B cell (primary cell): ENCODE results near the gene LIPC. TPM values are rescaled to one million over a fixed set of nuclear protein-coding genes. Genes with fewer than 3 reads are reported as not detected.

Source experiments
- ATAC-seq: fragments of 200-7000 bp; cut with Tn5 transposase; one replicate; pipeline ENCODE4 v1.10.0; 2021; ENCODE audit warnings: low read depth, mild to moderate bottlenecking, moderate number of reproducible peaks, moderate library complexity
- CTCF ChIA-PET: fragments of 350-600 bp; sonication (Branson Sonifier 250); formaldehyde crosslinking; loops from one replicate; lab custom pipeline; 2021; ENCODE audit warnings: antibody characterized with exemption, inconsistent platforms; lab: Charles Lee
- POLR2A ChIA-PET: fragments of 350-600 bp; sonication (Branson Sonifier 250); formaldehyde crosslinking; loops from one replicate; lab custom pipeline; 2021; ENCODE audit warnings: antibody characterized with exemption; lab: Charles Lee
- DNase-seq: peaks from one replicate; pipeline ENCODE4 v3.0.0; 2013
- H2AFZ ChIP-seq: 2 replicates; pipeline ENCODE4 v1.6.1; 2012; ENCODE audit warnings: mild to moderate bottlenecking, low read depth, low read length; ENCODE audit not compliant: insufficient read depth, poor library complexity, severe bottlenecking
- H3K27ac ChIP-seq, 2 donors: 1 replicate in 1 of 2; 2 replicates in 1 of 2; pipeline ENCODE4 v1.5.1; 2012 to 2013; ENCODE audit warnings: low read length in 2 of 2, mild to moderate bottlenecking in 2 of 2, moderate library complexity in 1 of 2
- H3K27me3 ChIP-seq, 4 experiments: fragments of 200-600 bp in 1 of 4; sonication (generic) in 1 of 4; replicated peaks in 1 of 4; 1 replicate in 2 of 4; 2 replicates in 2 of 4; pipeline versions ENCODE4 v1.6.1 to v1.7.0; 2013 to 2016; ENCODE audit warnings: low read length in 3 of 4, mild to moderate bottlenecking in 2 of 4, mixed read lengths in 1 of 4, moderate library complexity in 1 of 4; ENCODE audit not compliant: insufficient read depth in 4 of 4, control insufficient read depth in 3 of 4; ENCODE audit errors: control extremely low read depth in 1 of 4
- H3K36me3 ChIP-seq, 2 experiments: replicated peaks in 1 of 2; 1 replicate in 1 of 2; 2 replicates in 1 of 2; pipeline versions ENCODE4 v1.6.1 to v1.7.1; 2013; ENCODE audit warnings: low read length in 1 of 2; ENCODE audit not compliant: insufficient read depth in 2 of 2, control insufficient read depth in 1 of 2; ENCODE audit errors: control extremely low read depth in 1 of 2, extremely low read depth in 1 of 2
- H3K4me1 ChIP-seq, 2 donors: fragments of 200-600 bp in 1 of 2; sonication (generic) in 1 of 2; 1 replicate in 1 of 2; 2 replicates in 1 of 2; pipeline versions ENCODE4 v1.5.1 to v1.6.1; 2013 to 2017; ENCODE audit warnings: low read length in 2 of 2; ENCODE audit not compliant: control insufficient read depth in 2 of 2, insufficient read depth in 2 of 2
- H3K4me2 ChIP-seq: replicated peaks from 2 replicates; pipeline ENCODE3; 2012; ENCODE audit warnings: mild to moderate bottlenecking, low read depth, low read length; ENCODE audit not compliant: poor library complexity, severe bottlenecking
- H3K4me3 ChIP-seq, 5 experiments: fragments of 200-600 bp in 1 of 5; sonication (generic) in 1 of 5; 1 replicate in 3 of 5; 2 replicates in 2 of 5; pipeline versions ENCODE4 v1.5.1 to v1.7.0; 2011 to 2016; ENCODE audit warnings: low read length in 4 of 5, mild to moderate bottlenecking in 4 of 5, low read depth in 2 of 5, control low read depth in 1 of 5, moderate library complexity in 1 of 5; ENCODE audit not compliant: insufficient read depth in 1 of 5; ENCODE audit errors: control extremely low read depth in 1 of 5, extremely low read depth in 1 of 5
- H3K79me2 ChIP-seq: fragments of 200-600 bp; sonication (generic); one replicate; pipeline ENCODE4 v1.6.0; 2016; ENCODE audit warnings: low read length; ENCODE audit not compliant: control insufficient read depth, insufficient read depth
- H3K9ac ChIP-seq: fragments of 200-600 bp; sonication (generic); 2 replicates; pipeline ENCODE4 v1.6.1; 2017; ENCODE audit warnings: mild to moderate bottlenecking, low read length, moderate library complexity
- H3K9me3 ChIP-seq, 3 donors: one replicate each; pipeline versions ENCODE4 v1.6.1 to v1.7.1; 2013; ENCODE audit warnings: low read length in 2 of 3; ENCODE audit not compliant: control insufficient read depth in 2 of 3, insufficient read depth in 1 of 3; ENCODE audit errors: control extremely low read depth in 1 of 3
- H4K20me1 ChIP-seq: 2 replicates; pipeline ENCODE4 v1.6.0; 2012; ENCODE audit warnings: mild to moderate bottlenecking, low read length; ENCODE audit not compliant: insufficient read depth, control insufficient read depth, poor library complexity, severe bottlenecking
- H3K27ac Mint-ChIP-seq: one replicate; pipeline ENCODE4 v1.8.0; 2021; ENCODE audit warnings: mixed read lengths
- H3K27me3 Mint-ChIP-seq: one replicate; pipeline ENCODE4 v1.8.0; 2021; ENCODE audit warnings: mixed read lengths
- H3K4me1 Mint-ChIP-seq: one replicate; pipeline ENCODE4 v1.8.0; 2021; ENCODE audit warnings: mixed read lengths
- H3K4me3 Mint-ChIP-seq: one replicate; pipeline ENCODE4 v1.8.0; 2021; ENCODE audit warnings: mixed read lengths
- H3K9me3 Mint-ChIP-seq: one replicate; pipeline ENCODE4 v1.8.0; 2022; ENCODE audit warnings: mixed read lengths; ENCODE audit not compliant: insufficient read depth
- EZH2 ChIP-seq: IDR thresholded peaks from 2 replicates; pipeline ENCODE4 v1.6.1; 2012; ENCODE audit warnings: borderline replicate concordance, low read depth, mild to moderate bottlenecking, moderate library complexity, low read length; ENCODE audit not compliant: insufficient read depth, poor library complexity, severe bottlenecking
- WGBS: methylation state at CpG from one replicate; pipeline ENCODE4 v1.1.5; 2013; ENCODE audit warnings: missing lambda C conversion rate; ENCODE audit not compliant: insufficient coverage; 5-methylcytosine and 5-hydroxymethylcytosine counted together
- intact Hi-C: fragments of 100-400 bp; cut with micrococcal nuclease; formaldehyde crosslinking; loops from one replicate; pipeline ENCODE4 v1.10.0; 2022
- polyA plus RNA-seq: library from polyadenylated mRNA; depleted of rRNA; stranded (reverse); fragments of >200 nt; gene quantifications from 2 replicates; pipeline ENCODE4 v1.2.3, GENCODE V29; 2012
- total RNA-seq, 2 donors: library from RNA; stranded (reverse); fragments of 120-200 nt in 1 of 2; gene quantifications; 1 replicate in 1 of 2; 2 replicates in 1 of 2; pipeline versions ENCODE4 v1.2.3 to v1.2.4, GENCODE V29; 2013 to 2022
- TF ChIP-seq, protein P1 (sequence below): fragments of 200-600 bp; IDR thresholded peaks from one replicate; pipeline ENCODE4 v1.8.0; 2022; ENCODE audit warnings: antibody characterized with exemption, mild to moderate bottlenecking

LIPC gene
- total and polyA plus RNA-seq, 2 donors (not counting 1 experiment from before 2014, with no cell fraction given), result not detected

DNA sequence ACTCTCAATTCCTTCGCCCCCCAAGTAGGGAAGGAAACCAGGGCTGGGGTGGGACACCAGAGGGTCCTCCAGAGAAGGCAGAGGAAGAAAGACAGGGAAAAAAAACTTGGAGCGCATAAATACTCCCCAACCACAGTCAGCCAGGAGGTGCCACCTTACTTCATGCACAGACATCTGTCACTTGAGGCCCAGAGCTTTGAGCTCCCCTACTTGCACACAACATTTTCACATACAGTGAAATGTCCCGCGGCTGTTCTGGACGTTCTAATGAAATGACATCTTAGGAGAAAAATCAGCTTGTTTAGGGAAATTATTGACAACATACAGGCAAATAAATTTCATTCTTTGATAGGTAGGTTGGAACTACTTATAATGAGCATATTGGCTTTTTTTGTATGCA lies 113.0 kb downstream of the LIPC start:
- Histone ChIP-seq H3K27me3 (no peaks in the 10 kb centered on the region), H3K79me2 (no peaks in the 10 kb centered on the region), H3K4me3 (no peak overlapping the region), H3K9ac (no peak overlapping the region), H2AFZ (no peak overlapping the region), H3K4me2 (no peak overlapping the region), H3K4me1 (no peaks in the 10 kb centered on the region), H4K20me1 (no peaks in the 10 kb centered on the region), H3K36me3 (no peaks in the 10 kb centered on the region), H3K9me3 (no peaks in the 10 kb centered on the region), H3K27ac (no peak overlapping the region)
- Mint-ChIP-seq H3K9me3 (no peaks in the 10 kb centered on the region), H3K4me3 (no peak overlapping the region), H3K4me1 (no peaks in the 10 kb centered on the region), H3K27me3 (peaks cover 4% of the 10 kb centered on the region), H3K27ac (no peak overlapping the region)
- intact Hi-C loops, result no loop called here
- TF ChIP-seq, protein P1, sequence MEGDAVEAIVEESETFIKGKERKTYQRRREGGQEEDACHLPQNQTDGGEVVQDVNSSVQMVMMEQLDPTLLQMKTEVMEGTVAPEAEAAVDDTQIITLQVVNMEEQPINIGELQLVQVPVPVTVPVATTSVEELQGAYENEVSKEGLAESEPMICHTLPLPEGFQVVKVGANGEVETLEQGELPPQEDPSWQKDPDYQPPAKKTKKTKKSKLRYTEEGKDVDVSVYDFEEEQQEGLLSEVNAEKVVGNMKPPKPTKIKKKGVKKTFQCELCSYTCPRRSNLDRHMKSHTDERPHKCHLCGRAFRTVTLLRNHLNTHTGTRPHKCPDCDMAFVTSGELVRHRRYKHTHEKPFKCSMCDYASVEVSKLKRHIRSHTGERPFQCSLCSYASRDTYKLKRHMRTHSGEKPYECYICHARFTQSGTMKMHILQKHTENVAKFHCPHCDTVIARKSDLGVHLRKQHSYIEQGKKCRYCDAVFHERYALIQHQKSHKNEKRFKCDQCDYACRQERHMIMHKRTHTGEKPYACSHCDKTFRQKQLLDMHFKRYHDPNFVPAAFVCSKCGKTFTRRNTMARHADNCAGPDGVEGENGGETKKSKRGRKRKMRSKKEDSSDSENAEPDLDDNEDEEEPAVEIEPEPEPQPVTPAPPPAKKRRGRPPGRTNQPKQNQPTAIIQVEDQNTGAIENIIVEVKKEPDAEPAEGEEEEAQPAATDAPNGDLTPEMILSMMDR, result no peak
- no peak for TF ChIP-seq EZH2
- WGBS, result no CpG with 5 or more reads among the region's 5 CpGs
- DNase-seq, result no peak
- POLR2A ChIA-PET, result no interaction called here
- CTCF ChIA-PET, result no interaction called here
- ATAC-seq, result no peak

DNA sequence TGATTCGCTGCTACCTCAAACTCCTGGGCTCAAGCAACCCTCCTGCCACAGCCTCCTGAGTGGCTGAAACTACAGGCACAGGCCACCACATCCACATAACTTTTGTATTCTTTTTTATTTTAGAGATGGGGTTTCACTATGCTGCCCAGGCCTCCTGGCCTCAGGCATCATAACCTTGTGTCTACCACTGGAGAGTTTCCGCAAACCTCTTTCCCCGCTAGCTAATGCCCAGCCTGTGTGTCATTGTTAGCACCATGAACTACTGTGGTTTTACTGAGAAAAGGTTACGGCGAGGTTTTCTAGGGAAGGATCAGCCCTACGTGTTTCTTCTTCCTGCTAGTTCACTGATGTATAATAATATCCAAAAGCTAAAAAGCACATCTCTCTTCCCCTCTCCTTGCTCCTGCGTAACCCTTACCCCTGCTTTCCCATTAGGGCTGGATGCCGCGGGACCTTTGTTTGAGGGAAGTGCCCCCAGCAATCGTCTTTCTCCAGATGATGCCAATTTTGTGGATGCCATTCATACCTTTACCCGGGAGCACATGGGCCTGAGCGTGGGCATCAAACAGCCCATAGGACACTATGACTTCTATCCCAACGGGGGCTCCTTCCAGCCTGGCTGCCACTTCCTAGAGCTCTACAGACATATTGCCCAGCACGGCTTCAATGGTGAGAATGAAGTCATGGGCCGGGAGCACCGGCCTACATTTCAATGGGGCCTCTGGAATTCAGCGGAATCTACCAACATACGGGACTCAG lies 113.7 kb downstream of the LIPC start:
- intact Hi-C loops, result no loop called here
- no peaks in the 10 kb centered on the region for H3K4me1 Mint-ChIP-seq
- ChIA-PET CTCF (no interaction called here), POLR2A (no interaction called here)
- H3K27ac ChIP-seq, result no peak overlapping the region
- H3K4me1 ChIP-seq, result no peaks in the 10 kb centered on the region
- H4K20me1 ChIP-seq, result no peaks in the 10 kb centered on the region
- ATAC-seq (no peak), DNase-seq (no peak)
- no peak overlapping the region for H3K27ac Mint-ChIP-seq
- no peaks in the 10 kb centered on the region for H3K79me2 ChIP-seq
- no peaks in the 10 kb centered on the region for H3K9me3 Mint-ChIP-seq
- TF ChIP-seq EZH2, result no peak
- TF ChIP-seq, protein P1, result no peak
- H3K9ac ChIP-seq, result no peak overlapping the region
- WGBS, result 96% methylated on average over 14 of the region's 18 CpGs
- H3K4me3 ChIP-seq, result no peak overlapping the region
- peaks cover 5% of the 10 kb centered on the region for H3K27me3 Mint-ChIP-seq
- no peak overlapping the region for H3K4me2 ChIP-seq
- no peak overlapping the region for H3K4me3 Mint-ChIP-seq
- H3K36me3 ChIP-seq, result no peaks in the 10 kb centered on the region
- peaks cover 0 to under 1% (median 0%) of the 10 kb centered on the region in 4 experiments for H3K27me3 ChIP-seq
- H3K9me3 ChIP-seq, result no peaks in the 10 kb centered on the region
- no peak overlapping the region for H2AFZ ChIP-seq
